ENCODE measurements around the gene ATXN1. TPM values are rescaled to one million over a fixed set of nuclear protein-coding genes. Genes with fewer than 3 reads are reported as not detected.

ATXN1 gene
- polyA plus RNA-seq, 1 donor (not counting 4 experiments of a cell fraction or from before 2014, with no cell fraction given), result 9.7 TPM

GRCh38 chr6:16624636-16625290, 136.5 kb downstream of the ATXN1 start:
- DNase-seq (ENCODE audit: low read depth, low spot score), result no peak
- Histone ChIP-seq H3K27ac (ENCODE audit: control insufficient read depth, insufficient read depth, low read length) (no peak overlapping the region), H3K4me1 (ENCODE audit: control insufficient read depth, extremely low read depth, insufficient read depth, low read length) (no peaks in the 10 kb centered on the region), H4K20me1 (ENCODE audit: control insufficient read depth, extremely low read depth, insufficient read depth, low read length) (no peaks in the 10 kb centered on the region), H3K4me3 (ENCODE audit: control insufficient read depth in 2 of 3, extremely low read depth in 1 of 3, insufficient read depth in 2 of 3, low read depth in 1 of 3, low read length in 3 of 3) (no peak overlapping the region), H2AFZ (ENCODE audit: control insufficient read depth, low read length) (no peak overlapping the region), H3K4me2 (ENCODE audit: control insufficient read depth, extremely low read depth, insufficient read depth, low read depth, low read length) (no peak overlapping the region), H3K9me1 (ENCODE audit: control insufficient read depth, extremely low read depth, insufficient read depth, low read length) (no peaks in the 10 kb centered on the region), H3K9ac (ENCODE audit: control insufficient read depth, extremely low read depth, insufficient read depth, low read length) (no peak overlapping the region), H3K79me2 (ENCODE audit: control insufficient read depth, insufficient read depth, low read length) (no peaks in the 10 kb centered on the region), H3K27me3 (ENCODE audit: control insufficient read depth, extremely low read depth, insufficient read depth, low read length) (no peaks in the 10 kb centered on the region), H3K9me3 (ENCODE audit: control insufficient read depth, low read depth, low read length) (no peaks in the 10 kb centered on the region), H3K36me3 (ENCODE audit: control insufficient read depth in 2 of 2, extremely low read depth in 1 of 2, insufficient read depth in 2 of 2, low read length in 2 of 2) (no peaks in the 10 kb centered on the region)
- FAIRE-seq, result no peak
- dilution Hi-C loops (cut with MboI; ENCODE audit: extremely low pct_ligation_motif_present, low sequenced_read_pairs), result no loop called here
- TF ChIP-seq CTCF (optimal IDR thresholded peaks at IDR 0.05 in 1 of 3, IDR thresholded peaks at IDR 0.05 in 1 of 3, conservative IDR thresholded peaks at IDR 0.05 in 1 of 3; ENCODE audit: extremely low read depth in 1 of 3, insufficient read depth in 2 of 3, low read length in 3 of 3), result no peak
- no peak for TF ChIP-seq EZH2 (IDR thresholded peaks at IDR 0.05; ENCODE audit: low read length)

GRCh38 chr6:16623731-16624130, 137.5 kb downstream of the ATXN1 start:
- DNase-seq (ENCODE audit: low read depth, low spot score), result no peak
- dilution Hi-C loops (cut with MboI; ENCODE audit: extremely low pct_ligation_motif_present, low sequenced_read_pairs), result no loop called here
- H2AFZ ChIP-seq (ENCODE audit: control insufficient read depth, low read length), result no peak overlapping the region
- H3K4me1 ChIP-seq (ENCODE audit: control insufficient read depth, extremely low read depth, insufficient read depth, low read length), result no peaks in the 10 kb centered on the region
- no peak overlapping the region for H3K9ac ChIP-seq (ENCODE audit: control insufficient read depth, extremely low read depth, insufficient read depth, low read length)
- no peaks in the 10 kb centered on the region for H3K9me3 ChIP-seq (ENCODE audit: control insufficient read depth, low read depth, low read length)
- no peak for FAIRE-seq
- no peaks in the 10 kb centered on the region for H3K36me3 ChIP-seq (ENCODE audit: control insufficient read depth in 2 of 2, extremely low read depth in 1 of 2, insufficient read depth in 2 of 2, low read length in 2 of 2)
- H4K20me1 ChIP-seq (ENCODE audit: control insufficient read depth, extremely low read depth, insufficient read depth, low read length), result no peaks in the 10 kb centered on the region
- no peaks in the 10 kb centered on the region for H3K9me1 ChIP-seq (ENCODE audit: control insufficient read depth, extremely low read depth, insufficient read depth, low read length)
- H3K4me2 ChIP-seq (ENCODE audit: control insufficient read depth, extremely low read depth, insufficient read depth, low read depth, low read length), result no peak overlapping the region
- no peaks in the 10 kb centered on the region for H3K79me2 ChIP-seq (ENCODE audit: control insufficient read depth, insufficient read depth, low read length)
- no peak overlapping the region for H3K27ac ChIP-seq (ENCODE audit: control insufficient read depth, insufficient read depth, low read length)
- H3K4me3 ChIP-seq (ENCODE audit: control insufficient read depth in 2 of 3, extremely low read depth in 1 of 3, insufficient read depth in 2 of 3, low read depth in 1 of 3, low read length in 3 of 3), result no peak overlapping the region
- H3K27me3 ChIP-seq (ENCODE audit: control insufficient read depth, extremely low read depth, insufficient read depth, low read length), result no peaks in the 10 kb centered on the region
- TF ChIP-seq CTCF (optimal IDR thresholded peaks at IDR 0.05 in 1 of 3, IDR thresholded peaks at IDR 0.05 in 1 of 3, conservative IDR thresholded peaks at IDR 0.05 in 1 of 3; ENCODE audit: extremely low read depth in 1 of 3, insufficient read depth in 2 of 3, low read length in 3 of 3), result no peak
- TF ChIP-seq EZH2 (IDR thresholded peaks at IDR 0.05; ENCODE audit: low read length), result no peak

Measured in keratinocyte (primary cell).